ENCODE data around the gene PIGK. TPM values are rescaled to one million over a fixed set of nuclear protein-coding genes. Genes with fewer than 3 reads are reported as not detected.

The PIGK gene
- total and polyA plus RNA-seq, 4 donors = 7.9 to 30.2 (median 17.9) TPM

- H3K9me3 ChIP-seq (ENCODE audit: control insufficient read depth in 4 of 4, insufficient read depth in 3 of 4, low read length in 3 of 4) = peaks cover 0 to 5% (median 1%) of the 10 kb centered on the region in 4 donors
- no peaks in the 10 kb centered on the region for H3K36me3 ChIP-seq (ENCODE audit: control insufficient read depth in 4 of 4, insufficient read depth in 4 of 4, low read length in 4 of 4)
- H3K4me1 ChIP-seq (ENCODE audit: control insufficient read depth in 5 of 5, insufficient read depth in 5 of 5, low read length in 5 of 5) = peaks cover 0 to 3% (median 0%) of the 10 kb centered on the region in 5 donors
- DNase-seq (no peak), ATAC-seq (ENCODE audit: insufficient read depth, low FRiP score) (no peak)
- H3K27ac ChIP-seq (ENCODE audit: low read depth in 1 of 2, low read length in 1 of 2) = no peak overlapping the region
- WGBS, 2 donors = 82 to 95% methylated on average over 1 of the region's 1 CpG
- TF ChIP-seq CTCF (IDR thresholded peaks at IDR 0.05; ENCODE audit: control extremely low read depth, extremely low read depth) = no peak
- H3K9ac ChIP-seq (ENCODE audit: insufficient read depth in 1 of 2, low read length in 2 of 2) = no peak overlapping the region
- H3K27me3 ChIP-seq (ENCODE audit: control insufficient read depth in 3 of 3, insufficient read depth in 3 of 3, low read length in 2 of 3) = no peaks in the 10 kb centered on the region
- H3K4me3 ChIP-seq = no peak overlapping the region
These were observed 180.1 kb downstream of the PIGK start for GRCh38 chr1:77039111-77039510.

Small RNAs within 50 kb of the gene (small RNA-seq; reads per million reads assigned to genes)
- gene MIR7156 (ENCODE audit: low replicate concordance) = 0.06 reads per million

Other genes with a start within 250 kb of the PIGK start
- gene AK5, start 62.6 kb upstream of the PIGK start, total RNA-seq = 1 to 10 TPM in 1 of 2 donors, under 1 TPM in 1; 0.15 to 3.0 TPM
- under 1 TPM in 1 of 2 donors, not detected in 1; 0.06 TPM for gene AK5, start 62.6 kb upstream of the PIGK start, polyA plus RNA-seq

All from lung (tissue), 13 donors.